ENCODE results near the gene DMXL1.
"Not testable (repeated sequence)": the region's sequence is repeated elsewhere in the genome, so short reads cannot be mapped to it uniquely, and the experiment has no call there.

DMXL1 gene

DNA sequence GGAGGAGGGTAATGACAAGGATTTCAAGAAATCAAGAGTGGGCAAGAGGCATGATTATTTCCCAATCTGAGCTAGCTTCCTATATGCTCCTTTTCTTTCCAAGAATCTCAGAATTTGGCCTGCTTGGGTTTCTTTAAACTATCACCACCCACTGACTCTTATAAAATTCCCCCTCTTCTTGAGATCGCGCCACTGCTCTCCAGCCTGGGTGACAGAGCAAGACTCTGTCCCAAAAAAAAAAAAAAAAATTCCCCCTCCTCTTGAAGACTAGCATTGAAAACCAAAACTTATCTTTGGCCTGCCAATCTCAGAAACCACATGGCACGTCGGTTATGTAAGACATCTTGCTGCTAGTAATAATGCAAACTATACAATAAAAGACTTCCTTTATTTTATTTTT, 3.4 kb upstream of the DMXL1 start:
- TF ChIP-seq, protein P1, sequence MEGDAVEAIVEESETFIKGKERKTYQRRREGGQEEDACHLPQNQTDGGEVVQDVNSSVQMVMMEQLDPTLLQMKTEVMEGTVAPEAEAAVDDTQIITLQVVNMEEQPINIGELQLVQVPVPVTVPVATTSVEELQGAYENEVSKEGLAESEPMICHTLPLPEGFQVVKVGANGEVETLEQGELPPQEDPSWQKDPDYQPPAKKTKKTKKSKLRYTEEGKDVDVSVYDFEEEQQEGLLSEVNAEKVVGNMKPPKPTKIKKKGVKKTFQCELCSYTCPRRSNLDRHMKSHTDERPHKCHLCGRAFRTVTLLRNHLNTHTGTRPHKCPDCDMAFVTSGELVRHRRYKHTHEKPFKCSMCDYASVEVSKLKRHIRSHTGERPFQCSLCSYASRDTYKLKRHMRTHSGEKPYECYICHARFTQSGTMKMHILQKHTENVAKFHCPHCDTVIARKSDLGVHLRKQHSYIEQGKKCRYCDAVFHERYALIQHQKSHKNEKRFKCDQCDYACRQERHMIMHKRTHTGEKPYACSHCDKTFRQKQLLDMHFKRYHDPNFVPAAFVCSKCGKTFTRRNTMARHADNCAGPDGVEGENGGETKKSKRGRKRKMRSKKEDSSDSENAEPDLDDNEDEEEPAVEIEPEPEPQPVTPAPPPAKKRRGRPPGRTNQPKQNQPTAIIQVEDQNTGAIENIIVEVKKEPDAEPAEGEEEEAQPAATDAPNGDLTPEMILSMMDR (IDR thresholded peaks at IDR 0.05; ENCODE audit: insufficient read depth, low read depth, low read length, missing control alignments) = no peak
- H3K4me3 ChIP-seq (ENCODE audit: low read length) = no peak overlapping the region
- no peak for DNase-seq (ENCODE audit: low read depth)

DNA sequence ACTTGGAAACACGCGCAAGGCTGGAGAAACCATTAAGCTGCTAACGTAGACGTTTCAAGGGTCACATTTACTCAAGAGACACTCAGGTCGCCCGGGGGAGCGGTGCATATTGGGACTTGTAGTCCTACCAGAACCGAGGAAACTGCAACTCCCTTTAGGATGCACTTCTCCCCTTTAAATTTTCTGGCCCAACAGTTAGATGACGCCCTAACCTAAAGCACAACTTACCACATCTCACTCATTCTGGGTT, 384 bp upstream of the DMXL1 start:
- no peak for DNase-seq (ENCODE audit: low read depth)
- TF ChIP-seq, protein P1 (IDR thresholded peaks at IDR 0.05; ENCODE audit: insufficient read depth, low read depth, low read length, missing control alignments) = no peak
- H3K4me3 ChIP-seq (ENCODE audit: low read length) = peak overlapping the region; percentile 92

DNA sequence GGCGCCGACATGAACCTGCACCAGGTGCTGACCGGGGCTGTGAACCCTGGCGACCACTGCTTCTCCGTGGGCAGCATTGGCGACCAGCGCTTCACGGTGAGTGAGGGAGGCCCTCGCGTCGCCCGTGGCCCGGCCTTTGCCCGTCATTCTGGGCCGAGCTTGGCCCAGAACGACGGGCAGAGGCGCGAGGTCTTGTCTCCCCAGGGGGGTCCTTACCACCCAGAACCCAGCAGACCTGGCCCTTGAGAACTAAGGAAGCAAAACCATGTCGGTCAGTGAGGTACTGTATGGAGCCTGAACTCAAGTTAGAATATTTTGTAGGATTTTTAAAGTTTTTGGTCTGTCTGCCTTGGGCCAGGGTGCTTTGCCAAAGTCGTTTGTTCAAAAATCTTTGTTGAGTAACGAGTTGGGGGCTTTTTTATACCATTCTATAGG, 691 bp downstream of the DMXL1 start:
- no peak for DNase-seq (ENCODE audit: low read depth)
- TF ChIP-seq, protein P1 (IDR thresholded peaks at IDR 0.05; ENCODE audit: insufficient read depth, low read depth, low read length, missing control alignments) = no peak
- peak overlapping the region; percentile 92 for H3K4me3 ChIP-seq (ENCODE audit: low read length)

DNA sequence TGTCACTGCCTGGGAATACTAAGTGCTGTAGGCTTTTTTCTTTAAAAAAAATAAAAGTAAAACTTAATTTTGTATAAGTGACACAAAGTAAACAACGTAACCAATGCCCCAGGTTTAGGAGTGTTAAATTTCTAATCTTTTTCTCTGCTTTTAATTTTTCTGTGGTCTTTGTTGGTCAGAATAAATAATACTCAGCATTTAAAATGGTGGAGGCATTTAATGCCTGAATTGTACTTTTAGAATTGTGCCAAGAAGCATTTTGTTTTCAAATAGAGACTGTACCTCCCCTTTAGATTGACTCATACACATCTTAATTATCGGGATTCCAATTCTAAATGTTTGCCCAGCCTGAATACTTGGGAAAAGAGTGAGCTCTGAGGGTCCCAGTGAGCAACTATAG, 1.6 kb downstream of the DMXL1 start:
- TF ChIP-seq, protein P1 (IDR thresholded peaks at IDR 0.05; ENCODE audit: insufficient read depth, low read depth, low read length, missing control alignments) = no peak
- H3K4me3 ChIP-seq (ENCODE audit: low read length) = peak overlapping the region; percentile 92
- DNase-seq (ENCODE audit: low read depth) = no peak

DNA sequence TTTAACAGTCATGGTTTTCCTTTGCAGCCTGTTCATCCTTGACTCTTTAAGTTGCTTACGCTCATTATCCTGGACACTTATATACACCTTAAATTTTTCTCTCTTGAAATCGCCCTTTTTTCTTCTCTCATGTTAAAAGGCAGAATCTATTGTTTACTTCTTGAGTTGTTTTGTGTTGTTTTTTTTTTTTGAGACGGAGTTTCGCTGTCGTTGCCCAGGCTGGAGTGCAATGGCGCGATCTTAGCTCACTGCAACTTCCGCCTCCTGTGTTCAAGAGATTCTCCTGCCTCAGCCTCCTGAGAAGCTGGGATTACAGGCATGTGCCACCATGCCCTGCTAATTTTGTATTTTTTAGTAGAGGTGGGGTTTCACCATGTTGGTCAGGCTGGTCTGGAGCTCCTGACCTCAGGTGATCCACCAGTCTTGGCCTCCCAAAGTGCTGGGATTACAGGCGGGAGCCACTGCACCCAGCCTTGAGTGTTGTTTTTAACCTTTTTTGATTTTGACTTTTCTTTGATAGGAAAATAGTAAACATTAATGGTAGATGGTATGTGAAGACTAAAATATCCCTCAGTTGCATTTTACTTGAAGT, 3.0 kb downstream of the DMXL1 start:
- not testable (repeated sequence) for DNase-seq (ENCODE audit: low read depth); H3K4me3 ChIP-seq (ENCODE audit: low read length)

DNA sequence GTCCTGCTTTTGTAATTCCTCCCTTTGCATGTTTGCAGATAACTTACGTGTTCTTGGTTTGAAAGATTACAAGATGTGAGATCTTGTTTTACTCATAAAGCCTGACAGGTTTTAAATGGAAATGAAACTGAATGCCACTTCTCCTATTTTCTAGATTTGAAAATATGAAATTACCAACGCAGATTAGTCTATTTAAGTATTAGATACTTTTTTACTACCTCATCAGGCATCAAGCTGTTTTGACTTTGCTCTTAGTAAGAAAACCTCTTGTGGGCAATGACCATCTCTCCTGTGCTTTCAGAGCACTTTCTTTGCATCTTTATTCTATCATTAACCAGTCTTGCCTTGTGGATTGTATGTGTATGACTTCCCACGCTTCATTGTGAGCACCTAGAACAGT, 3.5 kb downstream of the DMXL1 start:
- no peak for DNase-seq (ENCODE audit: low read depth)
- TF ChIP-seq, protein P1 (IDR thresholded peaks at IDR 0.05; ENCODE audit: insufficient read depth, low read depth, low read length, missing control alignments) = no peak
- H3K4me3 ChIP-seq (ENCODE audit: low read length) = no peak overlapping the region

- H3K4me3 ChIP-seq (ENCODE audit: low read length); DNase-seq (ENCODE audit: low read depth): not testable (repeated sequence)
Measured at GRCh38 chr5:119075269-119075668, 4.4 kb downstream of the DMXL1 start.

- no peak for DNase-seq (ENCODE audit: low read depth)
- TF ChIP-seq, protein P1 (IDR thresholded peaks at IDR 0.05; ENCODE audit: insufficient read depth, low read depth, low read length, missing control alignments) = no peak
- no peak overlapping the region for H3K4me3 ChIP-seq (ENCODE audit: low read length)
Measured at GRCh38 chr5:119076080-119076479, 5.2 kb downstream of the DMXL1 start.
